GM13977 (cell line): Measurements from ENCODE around the gene SOD3.

ENCODE experiments used
- DNase-seq: peaks from one replicate; pipeline ENCODE4 v3.0.0; 2012; ENCODE audit warnings: low spot score
- CTCF ChIP-seq: IDR thresholded peaks from 2 replicates; pipeline ENCODE4 v1.5.1; 2012; ENCODE audit warnings: mild to moderate bottlenecking, control low read depth; ENCODE audit not compliant: insufficient read depth; ENCODE audit errors: extremely low read depth, missing control alignments
- in situ Hi-C: fragments of 300-500 bp; cut with MboI; formaldehyde crosslinking; loops from one replicate; pipeline ENCODE4 v1.12.0; 2022; ENCODE audit warnings: low sequenced_read_pairs, low pct_unique_long_range_greater_than_20kb, mixed read lengths, inconsistent platforms; ENCODE audit not compliant: unreplicated experiment

SOD3 gene

GRCh38 chr4:24768604-24769003, 26.8 kb upstream of the SOD3 start:
- TF ChIP-seq CTCF = no peak
- in situ Hi-C loops = no loop called here
- peak; percentile 30 for DNase-seq

GRCh38 chr4:24769571-24769970, 25.8 kb upstream of the SOD3 start:
- DNase-seq = no peak
- in situ Hi-C loops = no loop called here
- no peak for TF ChIP-seq CTCF

- in situ Hi-C loops = no loop called here
- no peak for TF ChIP-seq CTCF
- peak; percentile 40 for DNase-seq
Observed at GRCh38 chr4:24770032-24770584, 25.3 kb upstream of the SOD3 start.

- TF ChIP-seq CTCF = no peak
- in situ Hi-C loops = no loop called here
- no peak for DNase-seq
Observed at GRCh38 chr4:24770667-24771066, 24.7 kb upstream of the SOD3 start.

- DNase-seq = no peak
- TF ChIP-seq CTCF = no peak
- in situ Hi-C loops = no loop called here
Observed at GRCh38 chr4:24771241-24771640, 24.1 kb upstream of the SOD3 start.

GRCh38 chr4:24772061-24772705, 23.2 kb upstream of the SOD3 start:
- no peak for TF ChIP-seq CTCF
- in situ Hi-C loops = no loop called here
- DNase-seq = no peak
